IMR-90 (cell line): Measurements from ENCODE around the gene VTCN1. TPM values are rescaled to one million over a fixed set of nuclear protein-coding genes. Genes with fewer than 3 reads are reported as not detected.
A peak's percentile ranks its signal among the peaks of the same experiment; 100 is the strongest.

Experiments used
- ATAC-seq: fragments of 200-7000 bp; cut with Tn5 transposase; 2 replicates; pipeline ENCODE4 v1.9.1; 2020; ENCODE audit warnings: low read depth, mild to moderate bottlenecking, moderate library complexity
- BruUV-seq: library from RNA; stranded (reverse); fragments of 400-500 nt; replicated peaks from 2 replicates; lab custom pipeline; 2021; lab: Mats Ljungman, UMichigan
- CTCF ChIA-PET: fragments of 300-600 bp; formaldehyde crosslinking; extraction: SDS; loops from one replicate; lab custom pipeline; 2021; ENCODE audit warnings: antibody characterized with exemption; lab: Yijun Ruan, JAX
- POLR2A ChIA-PET: fragments of 300-600 bp; sonication (Branson Sonifier 250); formaldehyde crosslinking; loops from one replicate; lab custom pipeline; 2022; ENCODE audit warnings: antibody characterized with exemption; ENCODE audit not compliant: unreplicated experiment; lab: Charles Lee
- DNase-seq: peaks from one replicate; pipeline ENCODE4 v3.0.0; 2013
- H2AFZ ChIP-seq: replicated peaks from 2 replicates; pipeline ENCODE3; 2013; ENCODE audit warnings: low read length, mild to moderate bottlenecking; ENCODE audit not compliant: poor library complexity
- H2AK5ac ChIP-seq: 2 replicates; pipeline ENCODE4 v1.6.1; 2013; ENCODE audit warnings: low read depth, low read length, inconsistent platforms
- H2AK9ac ChIP-seq: replicated peaks from 2 replicates; pipeline ENCODE3; 2013; ENCODE audit warnings: mild to moderate bottlenecking, low read depth, low read length, moderate library complexity; ENCODE audit not compliant: poor library complexity
- H2BK120ac ChIP-seq: 2 replicates; pipeline ENCODE4 v1.6.1; 2013; ENCODE audit warnings: low read depth, low read length, inconsistent platforms
- H2BK15ac ChIP-seq: 3 replicates; pipeline ENCODE4 v1.6.1; 2013; ENCODE audit warnings: low read depth, low read length, inconsistent platforms
- H2BK20ac ChIP-seq: 2 replicates; pipeline ENCODE4 v1.6.1; 2013; ENCODE audit warnings: low read depth, mild to moderate bottlenecking, inconsistent platforms, low read length, moderate library complexity
- H2BK5ac ChIP-seq: 2 replicates; pipeline ENCODE4 v1.6.1; 2013; ENCODE audit warnings: mild to moderate bottlenecking, low read depth, low read length, inconsistent platforms; ENCODE audit not compliant: poor library complexity, severe bottlenecking
- H3K14ac ChIP-seq: replicated peaks from 2 replicates; pipeline ENCODE4 v1.6.1; 2013; ENCODE audit warnings: low read depth, low read length, inconsistent platforms
- H3K18ac ChIP-seq: 2 replicates; pipeline ENCODE4 v1.6.1; 2013; ENCODE audit warnings: low read depth, low read length, control low read depth
- H3K23ac ChIP-seq: 2 replicates; pipeline ENCODE4 v1.6.1; 2013; ENCODE audit warnings: low read depth, low read length, inconsistent platforms
- H3K27ac ChIP-seq: 2 replicates; pipeline ENCODE4 v1.5.1; 2013; ENCODE audit warnings: mild to moderate bottlenecking, control low read depth, low read length; ENCODE audit not compliant: insufficient read depth
- H3K27me3 ChIP-seq: 2 replicates; pipeline ENCODE4 v1.6.1; 2013; ENCODE audit warnings: low read length; ENCODE audit not compliant: control insufficient read depth, insufficient read depth
- H3K36me3 ChIP-seq: 2 replicates; pipeline ENCODE4 v1.6.1; 2013; ENCODE audit warnings: low read length, mixed read lengths; ENCODE audit not compliant: control insufficient read depth, insufficient read depth
- H3K4ac ChIP-seq: 2 replicates; pipeline ENCODE4 v1.6.1; 2013; ENCODE audit warnings: low read depth, low read length, inconsistent platforms
- H3K4me1 ChIP-seq: 2 replicates; pipeline ENCODE4 v1.6.1; 2013; ENCODE audit warnings: low read length, mixed read lengths; ENCODE audit not compliant: control insufficient read depth, insufficient read depth
- H3K4me2 ChIP-seq: 2 replicates; pipeline ENCODE4 v1.6.1; 2013; ENCODE audit warnings: low read depth, mild to moderate bottlenecking, control low read depth, low read length, moderate library complexity
- H3K4me3 ChIP-seq: 2 replicates; pipeline ENCODE4 v1.5.1; 2013; ENCODE audit warnings: low read depth, mild to moderate bottlenecking, control low read depth, low read length, moderate library complexity; ENCODE audit not compliant: insufficient read depth
- H3K56ac ChIP-seq: 2 replicates; pipeline ENCODE4 v1.6.1; 2013; ENCODE audit warnings: low read length, inconsistent platforms; ENCODE audit not compliant: insufficient read depth; ENCODE audit errors: extremely low read depth
- H3K79me1 ChIP-seq, 2 experiments: 2 replicates each; pipeline ENCODE4 v1.6.1; 2013; ENCODE audit warnings: low read length in 2 of 2, inconsistent platforms in 1 of 2, low read depth in 1 of 2
- H3K9ac ChIP-seq: 2 replicates; pipeline ENCODE4 v1.6.1; 2013; ENCODE audit warnings: low read depth, low read length, control low read depth
- H3K9me1 ChIP-seq: 2 replicates; pipeline ENCODE4 v1.6.1; 2013; ENCODE audit warnings: low read length, inconsistent platforms; ENCODE audit not compliant: insufficient read depth
- H3K9me3 ChIP-seq: 2 replicates; pipeline ENCODE4 v1.6.1; 2013; ENCODE audit warnings: low read length; ENCODE audit not compliant: control insufficient read depth, insufficient read depth
- H4K20me1 ChIP-seq: 2 replicates; pipeline ENCODE4 v1.6.1; 2013; ENCODE audit warnings: low read length, inconsistent platforms; ENCODE audit not compliant: insufficient read depth
- H4K5ac ChIP-seq: 2 replicates; pipeline ENCODE4 v1.6.1; 2013; ENCODE audit warnings: mild to moderate bottlenecking, low read depth, low read length, control low read depth
- H4K8ac ChIP-seq, 2 experiments: 2 replicates each; pipeline ENCODE4 v1.6.1; 2013; ENCODE audit warnings: low read depth in 2 of 2, low read length in 2 of 2, control low read depth in 1 of 2, inconsistent platforms in 1 of 2
- H4K91ac ChIP-seq: 2 replicates; pipeline ENCODE4 v1.6.1; 2013; ENCODE audit warnings: low read depth, low read length, inconsistent platforms; ENCODE audit not compliant: insufficient read depth
- BHLHE40 ChIP-seq: fragments of 150-350 bp; IDR thresholded peaks from 2 replicates; pipeline ENCODE4 v1.6.1; 2016; ENCODE audit warnings: mild to moderate bottlenecking, low read depth, low read length
- CEBPB ChIP-seq: IDR thresholded peaks from 2 replicates; pipeline ENCODE4 v1.6.1; 2012; ENCODE audit warnings: low read depth, low read length, improper control_type of control experiment
- MXI1 ChIP-seq: IDR thresholded peaks from 2 replicates; pipeline ENCODE4 v1.6.1; 2012; ENCODE audit warnings: low read depth, mild to moderate bottlenecking, low read length, moderate library complexity, borderline replicate concordance
- NFE2L2 ChIP-seq: fragments of 150-350 bp; IDR thresholded peaks from 2 replicates; pipeline ENCODE4 v1.6.1; 2016; ENCODE audit warnings: low read depth, mild to moderate bottlenecking, low read length
- POLR2A ChIP-seq: IDR thresholded peaks from 2 replicates; pipeline ENCODE4 v1.6.1; 2012; ENCODE audit warnings: mild to moderate bottlenecking, low read depth, low read length
- RAD21 ChIP-seq: IDR thresholded peaks from 2 replicates; pipeline ENCODE4 v1.6.1; 2012; ENCODE audit warnings: low read length, improper control_type of control experiment
- SMC3 ChIP-seq: fragments of 150-350 bp; IDR thresholded peaks from 2 replicates; pipeline ENCODE4 v1.6.1; 2016; ENCODE audit warnings: low read depth, mild to moderate bottlenecking, antibody characterized with exemption, low read length, moderate library complexity
- dilution Hi-C: fragments of 300-500 bp; cut with HindIII; formaldehyde crosslinking; loops from one replicate; pipeline ENCODE4 v1.14.3; 2018; ENCODE audit warnings: low sequenced_read_pairs; ENCODE audit not compliant: unreplicated experiment
- in situ Hi-C: fragments of 300-500 bp; cut with MboI; formaldehyde crosslinking; loops from 3 replicates; pipeline ENCODE4 v1.14.3; 2019; ENCODE audit warnings: low sequenced_read_pairs, inconsistent platforms, mixed read lengths
- intact Hi-C: fragments of 100-400 bp; cut with micrococcal nuclease; formaldehyde crosslinking; loops from 2 replicates; pipeline ENCODE4 v1.10.0; 2022
- polyA plus RNA-seq, 3 experiments: library from polyadenylated mRNA; depleted of rRNA; stranded (reverse); fragments of >200 nt; gene quantifications; 2 replicates each; pipeline ENCODE4 v1.2.3, GENCODE V29; 2012; ENCODE audit warnings: low replicate concordance in 1 of 3
- total RNA-seq: library from RNA; depleted of rRNA; stranded (reverse); fragments of >200 nt; gene quantifications from 2 replicates; pipeline ENCODE4 v1.2.3, GENCODE V29; 2012
- TF ChIP-seq, protein P1 (sequence below): conservative IDR thresholded peaks from 2 replicates; pipeline ENCODE4 v1.5.1; 2012; ENCODE audit warnings: mild to moderate bottlenecking, low read depth, low read length, improper control_type of control experiment
- TF ChIP-seq, protein P2 (sequence below): fragments of 150-350 bp; IDR thresholded peaks from 2 replicates; pipeline ENCODE4 v1.6.1; 2017; ENCODE audit warnings: mild to moderate bottlenecking, antibody characterized with exemption, low read length, low read depth

The VTCN1 gene
- total and polyA plus RNA-seq, 2 of the 4 experiments (the other 2 are of a cell fraction): not detected

DNA sequence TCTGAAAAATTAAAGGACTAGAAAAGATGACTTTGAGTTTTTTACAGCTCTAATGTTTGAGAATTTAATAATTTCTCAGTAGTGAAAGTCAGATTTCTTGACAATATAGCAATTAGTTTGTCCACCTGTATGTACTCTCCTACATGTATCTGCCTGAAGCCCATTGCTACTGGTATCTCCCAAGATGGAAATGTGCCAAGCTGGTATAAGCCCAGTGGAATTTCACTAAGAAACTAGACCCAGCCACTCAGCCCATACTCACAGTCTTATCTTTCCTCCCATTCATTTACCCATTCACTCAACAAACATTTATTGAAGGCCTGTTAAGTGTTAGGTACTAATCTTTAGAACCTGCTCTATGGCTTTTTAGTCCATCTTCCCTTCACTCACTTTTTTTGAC lies 67.6 kb downstream of the VTCN1 start:
- Histone ChIP-seq H2BK5ac (no peak overlapping the region), H2BK20ac (no peak overlapping the region), H4K20me1 (no peaks in the 10 kb centered on the region; the same call in 1 of the 2 replicates), H3K27ac (no peak overlapping the region), H3K27me3 (no peaks in the 10 kb centered on the region), H3K79me1 (no peaks in the 10 kb centered on the region), H2BK120ac (peak overlapping the region; percentile 57; the same call in 1 of the 2 replicates), H3K18ac (peak overlapping the region; percentile 40; the same call in 1 of the 2 replicates), H3K4me2 (no peak overlapping the region), H3K4me3 (no peak overlapping the region), H3K56ac (no peak overlapping the region), H2AK9ac (no peak overlapping the region), H3K9me3 (no peaks in the 10 kb centered on the region), H3K4me1 (peaks cover 16% of the 10 kb centered on the region), H4K91ac (no peak overlapping the region), H3K9ac (no peak overlapping the region), H3K4ac (peak overlapping the region; percentile 22; the same call in 1 of the 2 replicates), H3K14ac (peak overlapping the region; percentile 7; the same call in 1 of the 2 replicates), H3K23ac (no peak overlapping the region), H2AFZ (no peak overlapping the region), H4K8ac (0 out of 4 replicates have a peak overlapping the region, but pooled peaks of 1 of the 2 experiments have one; percentile 20), H2BK15ac (peak overlapping the region; percentile 50; the same call in 1 of the 3 replicates), H2AK5ac (0 out of 2 replicates have a peak overlapping the region, but pooled peaks have one; percentile 9), H3K36me3 (no peaks in the 10 kb centered on the region), H4K5ac (no peak overlapping the region), H3K9me1 (peaks cover 13% of the 10 kb centered on the region)
- in situ Hi-C loops: no loop called here
- CTCF ChIA-PET: interaction anchor here (1.6 kb wide), 1 partner anchor 15 kb away, joined by 9 read pairs; no protein-coding TSS in a partner anchor
- BruUV-seq: no TSS peak
- dilution Hi-C loops: no loop called here
- ATAC-seq: no peak
- POLR2A ChIA-PET: no interaction called here
- TF ChIP-seq RAD21: no peak
- TF ChIP-seq BHLHE40: no peak
- TF ChIP-seq CEBPB: no peak
- TF ChIP-seq, protein P1, sequence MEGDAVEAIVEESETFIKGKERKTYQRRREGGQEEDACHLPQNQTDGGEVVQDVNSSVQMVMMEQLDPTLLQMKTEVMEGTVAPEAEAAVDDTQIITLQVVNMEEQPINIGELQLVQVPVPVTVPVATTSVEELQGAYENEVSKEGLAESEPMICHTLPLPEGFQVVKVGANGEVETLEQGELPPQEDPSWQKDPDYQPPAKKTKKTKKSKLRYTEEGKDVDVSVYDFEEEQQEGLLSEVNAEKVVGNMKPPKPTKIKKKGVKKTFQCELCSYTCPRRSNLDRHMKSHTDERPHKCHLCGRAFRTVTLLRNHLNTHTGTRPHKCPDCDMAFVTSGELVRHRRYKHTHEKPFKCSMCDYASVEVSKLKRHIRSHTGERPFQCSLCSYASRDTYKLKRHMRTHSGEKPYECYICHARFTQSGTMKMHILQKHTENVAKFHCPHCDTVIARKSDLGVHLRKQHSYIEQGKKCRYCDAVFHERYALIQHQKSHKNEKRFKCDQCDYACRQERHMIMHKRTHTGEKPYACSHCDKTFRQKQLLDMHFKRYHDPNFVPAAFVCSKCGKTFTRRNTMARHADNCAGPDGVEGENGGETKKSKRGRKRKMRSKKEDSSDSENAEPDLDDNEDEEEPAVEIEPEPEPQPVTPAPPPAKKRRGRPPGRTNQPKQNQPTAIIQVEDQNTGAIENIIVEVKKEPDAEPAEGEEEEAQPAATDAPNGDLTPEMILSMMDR: no peak
- TF ChIP-seq NFE2L2: no peak
- TF ChIP-seq POLR2A: no peak
- TF ChIP-seq, protein P2, sequence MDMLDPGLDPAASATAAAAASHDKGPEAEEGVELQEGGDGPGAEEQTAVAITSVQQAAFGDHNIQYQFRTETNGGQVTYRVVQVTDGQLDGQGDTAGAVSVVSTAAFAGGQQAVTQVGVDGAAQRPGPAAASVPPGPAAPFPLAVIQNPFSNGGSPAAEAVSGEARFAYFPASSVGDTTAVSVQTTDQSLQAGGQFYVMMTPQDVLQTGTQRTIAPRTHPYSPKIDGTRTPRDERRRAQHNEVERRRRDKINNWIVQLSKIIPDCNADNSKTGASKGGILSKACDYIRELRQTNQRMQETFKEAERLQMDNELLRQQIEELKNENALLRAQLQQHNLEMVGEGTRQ: no peak
- TF ChIP-seq MXI1: no peak
- TF ChIP-seq SMC3: no peak
- intact Hi-C loops: loop anchor here (5.0 to 10.0 kb wide), 2 partner anchors 222 to 364 kb away; partner anchors contain the start of gene MAN1A2
- peak; percentile 16 for DNase-seq
